Measurements from ENCODE around the gene MAST3. TPM values are rescaled to one million over a fixed set of nuclear protein-coding genes. Genes with fewer than 3 reads are reported as not detected.

The MAST3 gene
- polyA plus RNA-seq, 1 experiment: 2.1 TPM

- Histone ChIP-seq H3K9me3 (ENCODE audit: control insufficient read depth, insufficient read depth, low read length) (no peaks in the 10 kb centered on the region), H3K27me3 (ENCODE audit: control insufficient read depth, insufficient read depth, low read length) (no peaks in the 10 kb centered on the region), H3K27ac (ENCODE audit: low read depth, low read length) (no peak overlapping the region), H3K4me3 (ENCODE audit: low read depth, low read length) (no peak overlapping the region)
- ChIA-PET CTCF (interaction anchor here (0.5 to 2.6 kb wide), 18 partner anchors 9 to 249 kb away, joined by 3 to 20 read pairs (median 4); partner anchors contain the start of gene PIK3R2), POLR2A (no interaction called here)
- TF ChIP-seq CTCF (IDR thresholded peaks at IDR 0.05; ENCODE audit: low read depth, low read length): no peak
- no peak for DNase-seq (ENCODE audit: low read depth, low spot score)
These were observed 64.0 kb downstream of the MAST3 start for GRCh38 chr19:18161636-18162002.

- CTCF ChIA-PET: interaction anchor here (1.4 kb wide), 1 partner anchor 88 kb away, joined by 8 read pairs; no protein-coding TSS in a partner anchor
- POLR2A ChIA-PET: no interaction called here
- H3K9me3 ChIP-seq (ENCODE audit: control insufficient read depth, insufficient read depth, low read length): no peaks in the 10 kb centered on the region
- no peak for TF ChIP-seq CTCF (IDR thresholded peaks at IDR 0.05; ENCODE audit: low read depth, low read length)
- H3K4me3 ChIP-seq (ENCODE audit: low read depth, low read length): no peak overlapping the region
- DNase-seq (ENCODE audit: low read depth, low spot score): no peak
- no peaks in the 10 kb centered on the region for H3K27me3 ChIP-seq (ENCODE audit: control insufficient read depth, insufficient read depth, low read length)
- no peak overlapping the region for H3K27ac ChIP-seq (ENCODE audit: low read depth, low read length)
These were observed 66.5 kb downstream of the MAST3 start for GRCh38 chr19:18164072-18164471.

GRCh38 chr19:18165794-18166544, 68.4 kb downstream of the MAST3 start:
- Histone ChIP-seq H3K4me3 (ENCODE audit: low read depth, low read length) (no peak overlapping the region), H3K27me3 (ENCODE audit: control insufficient read depth, insufficient read depth, low read length) (no peaks in the 10 kb centered on the region), H3K27ac (ENCODE audit: low read depth, low read length) (no peak overlapping the region), H3K9me3 (ENCODE audit: control insufficient read depth, insufficient read depth, low read length) (no peaks in the 10 kb centered on the region; the same call in 1 of the 2 replicates)
- TF ChIP-seq CTCF (IDR thresholded peaks at IDR 0.05; ENCODE audit: low read depth, low read length): no peak
- CTCF ChIA-PET: interaction anchor here (1.0 to 1.1 kb wide), 2 partner anchors 18 to 53 kb away, joined by 4 read pairs; no protein-coding TSS in a partner anchor
- POLR2A ChIA-PET: no interaction called here
- DNase-seq (ENCODE audit: low read depth, low spot score): no peak

- Histone ChIP-seq H3K9me3 (ENCODE audit: control insufficient read depth, insufficient read depth, low read length) (no peaks in the 10 kb centered on the region; the same call in 1 of the 2 replicates), H3K4me3 (ENCODE audit: low read depth, low read length) (no peak overlapping the region), H3K27ac (ENCODE audit: low read depth, low read length) (no peak overlapping the region), H3K27me3 (ENCODE audit: control insufficient read depth, insufficient read depth, low read length) (no peaks in the 10 kb centered on the region)
- TF ChIP-seq CTCF (IDR thresholded peaks at IDR 0.05; ENCODE audit: low read depth, low read length): no peak
- no peak for DNase-seq (ENCODE audit: low read depth, low spot score)
- ChIA-PET POLR2A (no interaction called here), CTCF (interaction anchor here (1.1 to 1.7 kb wide), 2 partner anchors 17 to 54 kb away, joined by 4 to 7 read pairs; no protein-coding TSS in a partner anchor)
These were observed 69.4 kb downstream of the MAST3 start for GRCh38 chr19:18167011-18167410.

GRCh38 chr19:18167975-18168645, 70.5 kb downstream of the MAST3 start:
- ChIA-PET POLR2A (interaction anchor here (0.9 kb wide), 1 partner anchor 114 kb away, joined by 3 read pairs; no protein-coding TSS in a partner anchor), CTCF (interaction anchor here (0.5 to 1.7 kb wide), 6 partner anchors 24 to 95 kb away, joined by 3 to 7 read pairs (median 4); no protein-coding TSS in a partner anchor)
- no peaks in the 10 kb centered on the region; the same call in 1 of the 2 replicates for H3K9me3 ChIP-seq (ENCODE audit: control insufficient read depth, insufficient read depth, low read length)
- no peaks in the 10 kb centered on the region for H3K27me3 ChIP-seq (ENCODE audit: control insufficient read depth, insufficient read depth, low read length)
- TF ChIP-seq CTCF (IDR thresholded peaks at IDR 0.05; ENCODE audit: low read depth, low read length): peak; percentile 69
- no peak overlapping the region for H3K27ac ChIP-seq (ENCODE audit: low read depth, low read length)
- H3K4me3 ChIP-seq (ENCODE audit: low read depth, low read length): no peak overlapping the region
- no peak for DNase-seq (ENCODE audit: low read depth, low spot score)
